CD4-positive, alpha-beta T cell treated with Interleukin-4 for 4 hours (primary cell): ENCODE measurements around the gene EVPLL.
"Not testable (repeated sequence)": the region's sequence is repeated elsewhere in the genome, so short reads cannot be mapped to it uniquely, and the experiment has no call there.

Experiments
- DNase-seq: peaks from one replicate; pipeline ENCODE4 v3.0.0-alpha.2; 2020

EVPLL gene

DNA sequence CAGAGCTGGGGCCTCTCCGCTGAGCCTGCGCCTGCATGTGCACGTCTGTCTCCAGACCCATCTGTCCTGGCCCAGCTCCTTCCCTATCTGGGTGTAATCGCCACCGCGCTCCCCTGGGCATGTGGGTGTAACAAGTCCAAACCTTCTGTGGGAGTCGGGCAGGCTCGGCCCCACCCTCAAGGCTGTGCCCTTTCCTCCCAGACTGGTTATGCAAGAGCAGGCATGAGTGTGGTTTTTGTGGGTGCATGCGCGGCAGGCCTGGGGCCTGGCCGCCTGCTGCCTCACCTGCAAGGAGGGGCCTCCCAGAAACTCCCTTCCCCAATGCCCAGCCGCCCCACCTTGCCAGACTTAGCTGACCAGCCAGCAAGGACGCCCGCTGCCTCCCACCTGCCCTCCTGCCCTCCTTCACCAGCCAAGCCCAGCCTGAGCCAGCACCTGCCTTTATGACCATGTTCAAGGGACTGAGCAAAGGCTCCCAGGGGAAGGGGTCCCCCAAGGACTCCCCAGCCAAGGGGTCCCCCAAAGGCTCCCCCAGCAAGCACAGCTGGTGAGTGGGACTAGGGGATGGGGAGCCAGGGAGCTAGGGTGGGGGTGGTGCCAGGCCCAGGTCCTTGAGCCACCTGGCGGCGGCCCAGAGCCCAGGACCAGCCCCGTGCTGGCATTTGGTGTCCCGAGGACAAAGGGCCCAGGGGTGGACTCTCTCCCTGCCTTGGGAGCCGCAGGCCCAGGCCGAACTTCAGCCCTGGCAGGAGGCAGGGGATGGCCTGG is at the start of gene EVPLL:
TSS of gene EVPLL (plus strand) at position 342 of the 768 bp plus-strand sequence. CDS start 3,160 bp downstream, outside the sequence.
- DNase-seq, result no peak

DNA sequence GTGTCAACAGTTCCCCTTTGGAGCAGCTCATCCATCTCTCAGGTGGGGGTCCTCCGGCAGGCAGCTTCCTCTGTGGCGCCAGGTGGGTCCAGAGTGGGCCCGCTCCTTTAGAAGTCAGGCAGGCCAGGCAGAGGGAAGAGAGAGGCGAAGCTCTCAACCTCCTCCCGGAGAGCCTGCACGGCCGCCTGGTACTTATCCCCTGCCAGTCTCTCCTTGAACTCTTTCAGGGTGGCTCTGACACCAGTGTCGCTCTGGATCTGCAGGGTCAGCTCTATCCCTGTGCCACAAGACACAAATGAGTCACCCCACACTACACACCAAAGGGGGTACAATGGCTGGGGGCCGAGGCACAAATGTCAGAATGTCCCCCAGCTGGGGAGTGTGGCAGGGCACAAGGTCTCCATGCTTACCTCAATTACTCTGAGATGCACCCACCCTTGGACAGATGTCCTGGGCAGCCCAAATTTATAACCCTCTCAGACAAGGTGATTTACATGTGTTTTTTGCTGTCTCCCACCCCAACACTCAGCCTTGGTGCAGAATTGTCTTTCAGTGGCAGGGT is 48.9 kb upstream of the EVPLL start:
- no peak for DNase-seq

DNA sequence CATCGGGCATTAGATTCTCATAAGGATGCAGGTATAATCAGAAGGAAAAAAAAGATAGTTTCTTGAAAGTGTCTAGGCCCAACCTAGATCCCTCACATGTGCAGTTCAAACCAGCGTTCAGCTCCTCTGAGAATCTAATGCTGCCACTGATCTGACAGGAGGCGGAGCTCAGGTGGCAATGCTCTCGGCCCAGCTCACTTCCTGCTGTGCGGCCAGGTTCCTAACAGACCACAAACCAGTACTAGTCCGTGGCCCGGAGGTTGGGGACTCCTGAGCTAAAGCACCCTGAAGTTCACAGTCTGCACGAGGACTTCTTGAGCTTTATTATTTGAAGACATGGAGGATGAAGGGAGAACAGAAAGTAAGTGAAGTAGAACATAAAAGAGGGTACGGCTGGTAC is 45.7 kb upstream of the EVPLL start:
- peak; percentile 21 for DNase-seq

DNA sequence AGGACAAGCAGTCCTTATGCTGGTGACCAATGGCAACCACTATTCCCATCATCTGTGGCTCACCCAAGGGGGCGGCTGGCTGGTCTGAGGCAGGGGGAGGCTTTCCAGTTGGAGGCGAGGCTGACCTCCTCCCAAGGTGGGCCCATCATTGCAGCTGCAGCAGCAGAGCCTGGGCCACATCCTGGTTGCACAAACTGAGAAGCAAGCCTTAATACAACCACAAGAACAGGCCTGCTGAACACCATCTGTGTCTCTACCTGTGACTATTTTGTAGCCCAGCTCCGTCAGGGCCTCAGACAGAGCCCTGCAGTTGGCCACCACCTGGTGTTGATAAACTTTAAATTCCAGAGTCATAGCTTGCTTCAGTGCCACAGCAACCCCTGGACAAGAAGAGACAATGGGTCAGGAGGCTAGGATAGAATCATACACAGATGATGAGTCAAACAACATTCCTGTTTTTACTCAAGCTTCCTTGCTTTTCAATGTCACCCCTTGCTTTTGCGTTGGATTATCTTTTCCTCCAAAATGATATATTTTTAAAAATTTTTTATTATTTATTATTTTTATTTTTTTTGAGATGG is 44.6 kb upstream of the EVPLL start:
- DNase-seq, result no peak

DNA sequence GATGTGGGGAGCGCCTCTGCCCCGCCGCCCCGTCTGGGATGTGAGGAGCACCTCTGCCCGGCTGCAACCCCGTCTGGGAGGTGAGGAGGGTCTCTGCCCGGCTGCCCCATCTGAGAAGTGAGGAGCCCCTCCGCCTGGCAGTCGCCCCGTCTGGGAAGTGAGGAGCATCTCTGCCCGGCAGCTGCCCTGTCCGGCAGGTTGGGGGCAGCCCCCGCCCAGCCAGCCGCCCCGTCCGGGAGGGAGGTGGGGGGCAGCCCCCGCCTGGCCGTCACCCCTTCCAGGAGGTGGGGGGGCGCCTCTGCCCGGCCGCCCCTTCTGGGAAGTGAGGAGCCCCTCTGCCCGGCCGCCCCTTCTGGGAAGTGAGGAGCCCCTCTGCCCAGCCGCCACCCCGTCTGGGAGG is 39.4 kb upstream of the EVPLL start:
- not testable (repeated sequence) for DNase-seq

DNA sequence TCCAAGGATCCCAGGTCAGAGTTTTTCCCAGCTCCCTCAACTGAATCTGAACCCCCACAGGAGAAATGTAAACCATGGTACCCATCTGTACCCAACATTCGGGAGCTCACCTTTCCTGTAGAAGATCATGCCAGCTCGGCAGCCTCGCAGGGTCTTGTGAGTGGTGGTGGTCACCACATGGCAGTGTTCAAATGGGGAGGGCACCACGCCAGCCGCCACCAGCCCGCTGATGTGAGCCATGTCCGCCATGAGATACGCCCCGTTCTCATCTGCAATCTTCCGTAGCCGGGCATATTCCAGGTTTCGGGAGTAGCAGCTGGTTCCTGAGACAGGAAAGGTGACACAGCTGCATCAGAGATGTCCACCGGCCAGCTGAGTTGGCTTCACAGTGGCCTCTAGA is 37.6 kb upstream of the EVPLL start:
- DNase-seq, result no peak

DNA sequence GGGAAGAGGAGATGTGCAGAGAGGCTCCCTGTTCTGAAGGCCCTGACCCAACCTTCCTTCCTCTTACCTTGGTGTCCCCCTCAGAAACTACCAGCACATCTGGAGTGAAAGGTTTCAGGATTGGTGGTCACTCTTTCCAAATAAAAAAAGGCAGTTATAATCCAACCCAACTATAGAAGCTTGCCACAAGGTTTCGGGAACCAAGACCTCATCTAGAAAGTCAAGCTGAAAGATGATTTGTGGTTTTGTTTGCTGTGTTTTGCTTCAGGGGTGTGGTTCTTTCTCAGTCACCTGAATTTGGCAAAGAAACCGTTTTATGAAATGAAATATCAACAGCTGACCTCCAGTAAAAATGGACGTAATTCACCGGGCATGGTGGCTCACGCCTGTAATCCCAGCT is 33.6 kb upstream of the EVPLL start:
- no peak for DNase-seq

DNA sequence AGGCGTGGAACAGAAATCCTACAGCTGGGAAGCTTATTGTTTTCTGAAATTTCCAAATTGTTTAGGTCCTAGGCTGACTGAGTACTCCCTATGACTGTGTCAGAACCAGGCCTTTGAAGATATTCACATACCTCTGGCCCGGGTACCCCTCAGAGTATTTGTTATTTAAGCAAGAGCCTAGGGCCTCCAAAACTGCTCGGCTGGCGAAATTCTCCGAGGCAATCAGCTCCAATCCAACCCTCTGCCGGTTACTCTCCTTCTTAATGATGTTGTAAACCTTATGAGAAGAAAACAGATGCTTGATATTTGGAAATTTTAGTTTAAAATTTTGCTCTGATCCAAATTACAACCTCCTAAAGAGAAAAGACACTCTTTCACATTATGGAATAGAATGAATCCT is 24.0 kb upstream of the EVPLL start:
- DNase-seq, result no peak

DNA sequence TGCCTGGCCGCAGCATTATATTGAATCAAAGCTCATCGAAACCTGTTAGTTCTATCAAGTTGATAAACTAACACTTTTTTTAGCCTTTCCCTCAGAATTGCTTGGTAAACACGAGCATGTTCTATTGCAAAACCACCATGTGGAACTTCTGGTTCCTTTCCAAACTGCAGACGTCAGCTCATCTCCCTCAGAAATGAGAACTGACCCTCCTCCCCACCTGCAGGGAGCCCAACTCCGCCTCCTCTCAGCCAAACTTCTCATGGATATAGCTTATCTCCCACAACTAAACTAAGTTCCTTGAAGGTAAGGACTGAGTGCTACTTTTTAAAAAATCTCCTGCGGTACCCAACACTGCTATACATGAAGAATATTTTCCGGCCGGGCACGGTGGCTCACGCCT is 21.0 kb upstream of the EVPLL start:
- no peak for DNase-seq

DNA sequence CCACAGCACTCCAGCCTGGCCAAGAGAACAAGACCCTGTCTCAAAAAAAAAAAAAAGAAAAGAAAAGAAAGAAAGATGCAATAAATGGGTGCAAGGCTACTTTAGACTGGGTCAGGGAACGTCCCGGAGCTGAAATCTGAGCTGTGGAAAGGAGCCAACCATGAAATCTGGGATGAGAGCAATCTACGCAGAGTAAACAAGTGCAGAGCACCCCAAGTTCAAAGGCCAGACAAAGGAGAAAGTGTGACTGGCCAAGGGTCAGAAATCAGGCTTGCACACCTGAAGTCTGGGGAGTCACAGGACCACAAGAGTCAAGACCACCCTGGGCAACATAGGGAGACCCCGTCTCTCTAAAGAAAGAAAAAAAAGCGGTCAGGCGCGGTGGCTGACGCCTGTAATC is 17.1 kb upstream of the EVPLL start:
- no peak for DNase-seq

DNA sequence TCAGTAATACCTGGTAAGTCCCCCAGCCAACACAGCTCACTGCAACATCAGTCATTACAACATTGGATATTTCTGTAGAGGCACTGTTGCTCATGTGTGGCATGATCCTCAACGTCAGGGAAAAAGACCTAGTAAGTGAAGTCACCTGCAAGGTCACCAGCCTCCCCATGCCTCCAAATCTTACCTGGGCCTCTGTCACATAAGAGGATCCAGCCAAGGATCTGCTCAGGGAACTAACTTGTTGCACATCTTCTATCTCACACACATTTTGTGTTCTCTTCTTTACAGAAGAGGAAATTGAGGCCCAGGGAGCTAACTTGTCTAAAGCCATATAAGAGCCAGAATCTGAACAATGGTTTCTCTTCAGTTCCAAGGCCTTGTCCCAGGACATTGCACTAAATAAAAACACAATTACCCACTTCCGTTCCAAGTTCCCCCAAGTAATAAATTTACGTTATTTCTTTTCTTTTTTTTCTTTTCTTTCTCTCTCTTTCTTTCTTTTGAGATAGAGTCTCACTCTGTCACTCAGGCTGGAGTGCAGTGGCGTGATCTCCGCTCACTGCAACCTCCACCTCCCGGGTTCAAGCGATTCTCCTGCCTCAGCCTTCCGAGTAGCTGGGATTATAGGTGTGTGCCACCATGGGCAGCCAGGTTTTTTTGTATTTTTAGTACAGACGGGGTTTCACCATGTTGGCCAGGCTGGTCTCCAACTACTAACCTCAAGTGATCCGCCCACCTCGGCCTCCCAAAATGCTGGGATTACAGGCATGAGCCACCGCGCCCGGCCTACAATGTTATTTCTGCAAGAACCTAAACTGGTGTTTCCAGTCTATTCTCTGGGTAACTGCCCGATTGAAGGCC is 15.5 kb upstream of the EVPLL start:
- DNase-seq, result no peak

DNA sequence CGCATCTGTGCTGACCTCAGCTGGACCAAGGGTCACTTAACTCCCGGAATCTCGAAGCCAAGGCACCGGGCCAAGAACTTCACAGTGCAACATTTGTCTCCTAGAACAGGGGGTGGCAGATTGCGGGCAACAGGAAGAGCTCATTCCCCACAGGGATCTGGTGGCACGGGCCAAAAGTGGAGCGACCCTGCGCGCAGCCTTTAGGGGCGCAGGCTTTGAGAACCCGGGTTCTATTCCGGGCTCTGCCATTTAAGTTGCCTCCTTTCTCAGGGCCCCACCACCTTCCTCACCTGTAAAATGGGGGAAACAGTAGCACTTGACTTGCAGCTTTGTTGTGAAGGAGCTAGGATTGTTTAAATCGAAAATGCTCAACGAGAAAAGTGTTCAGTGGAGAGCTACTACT is 14.9 kb upstream of the EVPLL start:
- DNase-seq, result no peak

DNA sequence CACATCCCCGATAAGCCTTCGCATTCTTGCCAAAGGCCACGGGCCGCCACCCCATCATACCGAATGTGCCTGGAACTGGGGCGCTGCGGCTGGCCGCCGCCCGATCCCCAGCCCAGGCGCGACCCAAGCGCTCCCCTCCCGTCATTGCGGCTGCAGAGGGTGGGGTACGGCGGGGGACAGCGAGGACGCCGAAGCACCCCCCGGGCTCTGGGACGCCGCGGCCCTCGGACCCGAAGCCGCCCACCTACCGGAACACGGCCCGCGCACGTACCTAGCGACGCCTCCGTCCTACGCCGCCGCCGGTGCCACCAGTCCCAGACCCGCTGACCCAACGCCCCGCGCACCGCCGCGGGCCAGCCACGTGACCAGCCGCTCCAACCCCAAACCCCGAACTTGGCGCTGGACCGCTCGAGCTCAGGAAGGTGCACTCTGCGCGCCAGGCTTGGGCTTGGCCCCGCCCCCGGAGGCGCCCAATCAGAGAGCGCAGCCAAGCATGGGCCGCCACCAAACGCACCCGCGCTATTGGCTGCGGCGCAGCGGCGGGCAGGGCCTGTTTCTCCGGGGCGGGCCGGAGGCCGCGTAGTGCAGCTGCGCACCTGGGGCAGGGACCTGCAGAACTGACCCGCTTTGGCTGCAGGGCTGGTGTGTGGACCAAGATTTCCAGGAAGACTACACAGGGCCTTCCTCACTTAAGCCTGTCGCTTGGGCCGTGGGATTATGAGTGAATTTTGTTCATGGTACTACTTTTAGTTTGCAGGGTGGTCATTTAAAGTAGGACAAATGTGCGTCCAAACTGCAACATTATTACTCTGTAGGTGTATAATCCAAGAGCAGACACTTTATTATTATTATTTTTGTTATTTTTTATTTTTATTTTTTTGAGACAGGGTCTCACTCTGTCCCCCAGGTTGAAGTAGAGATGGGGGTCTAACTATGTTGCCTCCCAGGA is 14.2 kb upstream of the EVPLL start, which contains the start of gene SHMT1:
TSS of gene SHMT1 (minus strand) at position 450 of the 949 bp plus-strand sequence. CDS start 7,569 bp downstream, outside the sequence.
- peak; percentile 87 for DNase-seq

DNA sequence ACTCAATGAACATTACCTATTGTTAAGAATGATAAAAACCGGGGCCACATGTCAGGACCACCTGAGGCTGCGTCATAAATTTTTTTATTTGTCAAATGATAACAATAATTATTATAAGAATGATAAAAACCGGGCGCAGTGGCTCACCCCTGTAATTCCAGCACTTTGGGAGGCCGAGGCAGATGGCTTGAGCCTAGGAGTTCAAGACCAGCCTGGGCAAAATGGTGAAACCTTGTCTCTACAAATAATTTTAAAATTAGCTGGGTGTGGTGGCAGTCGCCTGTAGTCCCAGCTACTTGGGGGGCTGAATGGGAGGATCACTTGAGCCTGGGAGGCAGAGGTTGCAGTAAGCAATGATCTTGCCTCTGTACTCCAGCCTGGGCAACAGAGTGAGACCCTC is 13.4 kb upstream of the EVPLL start:
- DNase-seq, result no peak

DNA sequence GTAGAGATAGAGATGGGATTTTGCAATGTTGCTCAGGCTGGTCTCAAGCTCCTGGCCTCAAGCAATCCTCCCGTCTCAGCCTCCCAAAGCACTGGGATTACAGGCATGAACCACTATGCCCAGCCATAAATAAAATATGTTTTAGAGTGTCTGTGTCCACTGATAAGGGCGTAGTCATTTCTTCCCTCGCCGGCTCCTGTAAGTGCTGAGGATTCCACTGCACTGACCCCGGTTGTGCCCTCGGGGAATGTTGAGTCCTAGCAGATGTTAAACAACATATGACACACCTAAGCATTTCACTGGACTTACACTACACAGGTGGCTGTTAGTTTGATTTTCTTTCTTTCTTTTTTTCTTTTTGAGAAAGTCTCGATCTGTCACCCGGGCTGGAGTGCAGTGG is 8.6 kb upstream of the EVPLL start:
- no peak for DNase-seq

DNA sequence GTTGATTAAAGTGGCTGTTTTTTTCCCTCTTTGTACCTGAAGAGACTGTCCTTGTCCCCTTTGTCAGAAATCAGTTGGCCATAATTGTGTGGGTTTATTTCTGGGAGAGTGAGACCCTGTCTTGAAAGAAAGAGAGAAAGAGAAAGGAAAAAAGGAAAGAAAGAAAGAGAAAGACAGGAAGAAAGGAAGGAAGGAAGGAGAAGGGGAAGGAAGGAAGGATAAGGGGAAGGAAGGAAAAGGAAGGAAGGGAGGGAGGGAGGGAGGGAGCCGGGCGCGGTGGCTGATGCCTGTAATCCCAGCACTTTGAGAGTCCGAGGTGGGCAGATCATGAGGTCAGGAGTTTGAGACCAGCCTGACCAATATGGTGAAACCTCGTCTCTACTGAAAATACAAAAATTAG is 6.8 kb upstream of the EVPLL start:
- DNase-seq, result no peak

DNA sequence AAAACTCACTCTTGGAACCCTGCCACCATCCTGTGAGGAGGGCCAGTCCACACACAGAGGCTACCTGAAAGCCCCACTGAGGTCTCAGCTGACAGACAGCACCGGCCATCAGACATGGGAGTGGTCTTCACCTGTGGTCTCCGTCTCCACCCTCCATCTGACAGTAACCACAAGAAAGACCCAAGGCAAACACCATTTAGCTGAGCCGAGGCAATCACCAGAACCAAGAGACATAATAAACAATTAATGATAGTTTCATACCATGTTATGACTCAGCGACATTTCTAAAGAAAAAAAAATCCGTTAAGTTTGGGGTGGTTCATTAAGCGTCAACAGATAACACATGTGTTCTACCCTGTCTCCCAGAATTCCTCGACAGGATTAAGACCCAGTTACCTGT is 6.1 kb upstream of the EVPLL start:
- no peak for DNase-seq

DNA sequence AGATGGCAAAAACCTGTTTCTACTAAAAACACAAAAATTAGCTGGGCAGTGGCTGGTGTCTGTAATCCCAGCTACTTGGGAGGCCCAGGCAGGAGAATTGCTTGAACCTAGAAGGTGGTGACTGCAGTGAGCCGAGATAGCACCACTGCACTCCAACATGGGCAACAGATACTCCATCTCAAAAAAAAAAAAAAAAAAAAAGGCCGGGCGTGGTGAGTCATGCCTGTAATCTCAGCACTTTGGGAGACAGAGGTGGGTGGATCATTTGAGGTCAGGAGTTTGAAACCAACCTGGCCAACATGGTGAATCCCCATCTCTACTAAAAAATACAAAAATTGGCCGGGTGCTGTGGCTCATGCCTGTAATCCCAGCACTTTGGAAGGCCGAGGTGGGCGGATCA is 4.4 kb upstream of the EVPLL start:
- DNase-seq, result not testable (repeated sequence)

DNA sequence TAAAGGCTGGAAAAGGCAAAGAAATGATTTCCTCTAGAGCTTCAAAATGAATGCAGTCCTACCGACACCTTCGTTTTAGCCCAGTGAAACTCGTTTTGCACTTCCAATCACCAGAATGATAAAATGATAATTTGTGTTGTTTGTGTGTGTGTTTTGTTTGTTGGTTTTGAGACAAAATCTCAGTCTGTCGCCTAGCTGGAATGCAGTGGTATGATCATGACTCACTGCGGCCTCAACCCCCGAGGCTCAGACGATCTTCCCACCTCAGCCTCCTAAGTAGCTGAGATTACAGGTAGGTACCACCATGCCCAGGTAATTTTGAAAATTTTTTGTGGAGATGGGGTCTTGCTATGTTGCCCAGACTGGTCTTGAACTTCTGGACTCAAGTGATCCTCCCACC is 3.4 kb upstream of the EVPLL start:
- no peak for DNase-seq

DNA sequence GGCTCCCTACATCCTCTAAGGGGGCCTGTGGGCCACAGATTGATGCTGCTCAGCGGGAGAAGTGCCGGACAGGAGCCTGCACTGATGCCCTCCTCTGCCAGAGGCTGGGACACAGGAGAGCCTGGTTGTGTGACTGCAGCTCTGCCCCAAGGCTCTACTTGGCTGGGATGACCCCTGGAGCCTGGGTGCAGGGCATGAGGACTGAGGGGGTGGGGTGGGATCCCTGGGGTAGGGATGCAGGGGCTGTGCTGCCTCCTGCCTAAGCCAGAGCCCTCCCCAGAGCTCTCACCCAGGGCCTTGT is 577 bp downstream of the EVPLL start:
- no peak for DNase-seq

DNA sequence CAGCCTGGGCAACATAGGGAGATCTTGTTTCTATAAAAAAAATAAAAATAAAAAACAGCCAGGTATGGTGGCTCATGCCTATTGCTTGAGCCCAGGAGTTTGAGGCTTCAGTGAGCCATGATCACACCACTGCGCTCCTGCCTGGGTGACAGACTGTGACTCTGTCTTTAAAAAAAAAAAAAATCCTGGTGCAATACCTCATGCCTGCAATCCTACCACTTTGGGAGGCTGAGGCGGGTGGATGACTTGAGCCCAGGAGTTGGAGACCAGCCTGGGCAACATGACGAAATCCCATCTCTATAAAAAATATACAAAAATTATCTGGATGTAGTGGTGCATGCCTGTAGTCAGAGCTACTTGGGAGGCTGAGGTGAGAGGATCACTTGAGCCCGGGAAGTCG is 1.0 kb downstream of the EVPLL start:
- DNase-seq, result not testable (repeated sequence)
